HEK293 (cell line): Measurements from ENCODE around the gene FAF2.

ENCODE experiments used
- CTCF ChIA-PET: fragments of 350-600 bp; formaldehyde crosslinking; extraction: SDS; loops from one replicate; lab custom pipeline; 2021; ENCODE audit warnings: antibody characterized with exemption; lab: Yijun Ruan, JAX
- POLR2A ChIA-PET: fragments of 300-600 bp; formaldehyde crosslinking; extraction: SDS; loops from one replicate; lab custom pipeline; 2020; ENCODE audit warnings: antibody characterized with exemption, inconsistent platforms; lab: Yijun Ruan, JAX
- H3K27ac ChIP-seq: fragments of 200-500 bp; sonication (Bioruptor generic); 2 replicates; pipeline ENCODE4 v1.5.1; 2014; ENCODE audit warnings: low read depth, low read length, control low read depth, inconsistent platforms; ENCODE audit errors: extremely low read depth
- H3K36me3 ChIP-seq, 2 experiments: fragments of 200-500 bp in 1 of 2; sonication (Bioruptor generic) in 1 of 2; 1 replicate in 1 of 2; 2 replicates in 1 of 2; pipeline ENCODE4 v1.5.1; 2014 to 2017; ENCODE audit warnings: inconsistent platforms in 2 of 2, low read length in 2 of 2; ENCODE audit not compliant: control insufficient read depth in 2 of 2, insufficient read depth in 1 of 2
- H3K4me1 ChIP-seq: fragments of 200-500 bp; sonication (Bioruptor generic); 2 replicates; pipeline ENCODE4 v1.5.1; 2014; ENCODE audit warnings: mild to moderate bottlenecking, low read length, inconsistent platforms; ENCODE audit not compliant: control insufficient read depth, insufficient read depth
- H3K4me3 ChIP-seq: 2 replicates; pipeline ENCODE4 v1.5.1; 2011; ENCODE audit warnings: low read depth, mild to moderate bottlenecking, control low read depth, low read length, moderate library complexity
- H3K9me3 ChIP-seq: fragments of 200-500 bp; sonication (Bioruptor generic); 2 replicates; pipeline ENCODE4 v1.5.1; 2014; ENCODE audit warnings: low read depth, low read length, inconsistent platforms; ENCODE audit not compliant: control insufficient read depth, insufficient read depth
- GLI4 ChIP-seq: fragments of 450-650 bp; formaldehyde crosslinking; IDR thresholded peaks from 2 replicates; pipeline ENCODE4 v1.5.1; 2016; ENCODE audit warnings: missing biosample characterization, missing genetic modification characterization
- HOXD13 ChIP-seq: sonication (generic); formaldehyde crosslinking; IDR thresholded peaks from 2 replicates; pipeline ENCODE4 v1.8.0; 2022; ENCODE audit warnings: missing genetic modification reagents, borderline replicate concordance
- KLF1 ChIP-seq: fragments of 450-650 bp; formaldehyde crosslinking; IDR thresholded peaks from 2 replicates; pipeline ENCODE4 v1.5.1; 2016; ENCODE audit warnings: missing biosample characterization, missing genetic modification characterization
- OVOL3 ChIP-seq: fragments of 450-650 bp; formaldehyde crosslinking; IDR thresholded peaks from 2 replicates; pipeline ENCODE4 v1.5.1; 2016; ENCODE audit warnings: missing biosample characterization, missing genetic modification characterization
- SP7 ChIP-seq: fragments of 450-650 bp; formaldehyde crosslinking; IDR thresholded peaks from 2 replicates; pipeline ENCODE4 v1.5.1; 2016; ENCODE audit warnings: missing biosample characterization, missing genetic modification characterization
- ZEB2 ChIP-seq: fragments of 450-650 bp; formaldehyde crosslinking; IDR thresholded peaks from 2 replicates; pipeline ENCODE4 v1.5.1; 2016; ENCODE audit warnings: missing biosample characterization, missing genetic modification characterization
- ZNF138 ChIP-seq: fragments of 450-650 bp; formaldehyde crosslinking; IDR thresholded peaks from 2 replicates; pipeline ENCODE4 v1.5.1; 2016; ENCODE audit warnings: missing biosample characterization, missing genetic modification characterization, borderline replicate concordance
- ZNF292 ChIP-seq: fragments of 450-650 bp; formaldehyde crosslinking; IDR thresholded peaks from 2 replicates; pipeline ENCODE4 v1.5.1; 2016; ENCODE audit warnings: low read depth, missing biosample characterization, missing genetic modification characterization, borderline replicate concordance
- ZNF518A ChIP-seq: fragments of 450-650 bp; formaldehyde crosslinking; conservative IDR thresholded peaks from 2 replicates; pipeline ENCODE4 v1.5.1; 2016; ENCODE audit warnings: low read depth, missing biosample characterization, missing genetic modification characterization
- ZNF629 ChIP-seq: fragments of 450-650 bp; formaldehyde crosslinking; IDR thresholded peaks from 2 replicates; pipeline ENCODE4 v1.5.1; 2017; ENCODE audit warnings: missing biosample characterization, missing genetic modification characterization
- ZNF76 ChIP-seq: fragments of 450-650 bp; formaldehyde crosslinking; IDR thresholded peaks from 2 replicates; pipeline ENCODE4; 2016; ENCODE audit warnings: low read depth, missing biosample characterization, missing genetic modification characterization, borderline replicate concordance
- ZSCAN30 ChIP-seq: fragments of 450-650 bp; IDR thresholded peaks from 2 replicates; pipeline ENCODE4 v1.5.1; 2018; ENCODE audit warnings: missing biosample characterization, mild to moderate bottlenecking, missing genetic modification characterization, moderate library complexity
- TF ChIP-seq, protein P1 (sequence below): fragments of 450-650 bp; formaldehyde crosslinking; IDR thresholded peaks from 2 replicates; pipeline ENCODE4 v1.5.1; 2016; ENCODE audit warnings: missing biosample characterization, missing genetic modification characterization
- TF ChIP-seq, protein P2 (sequence below): fragments of 450-650 bp; formaldehyde crosslinking; IDR thresholded peaks from 2 replicates; pipeline ENCODE4 v1.5.1; 2016; ENCODE audit warnings: missing biosample characterization, missing genetic modification characterization
- TF ChIP-seq, protein P3 (sequence below): fragments of 450-650 bp; formaldehyde crosslinking; IDR thresholded peaks from 2 replicates; pipeline ENCODE4 v1.5.1; 2016; ENCODE audit warnings: missing biosample characterization, missing genetic modification characterization

Gene FAF2

GRCh38 chr5:176447978-176448608 lies at the start of gene FAF2 (continued):
- TF ChIP-seq, protein P1, sequence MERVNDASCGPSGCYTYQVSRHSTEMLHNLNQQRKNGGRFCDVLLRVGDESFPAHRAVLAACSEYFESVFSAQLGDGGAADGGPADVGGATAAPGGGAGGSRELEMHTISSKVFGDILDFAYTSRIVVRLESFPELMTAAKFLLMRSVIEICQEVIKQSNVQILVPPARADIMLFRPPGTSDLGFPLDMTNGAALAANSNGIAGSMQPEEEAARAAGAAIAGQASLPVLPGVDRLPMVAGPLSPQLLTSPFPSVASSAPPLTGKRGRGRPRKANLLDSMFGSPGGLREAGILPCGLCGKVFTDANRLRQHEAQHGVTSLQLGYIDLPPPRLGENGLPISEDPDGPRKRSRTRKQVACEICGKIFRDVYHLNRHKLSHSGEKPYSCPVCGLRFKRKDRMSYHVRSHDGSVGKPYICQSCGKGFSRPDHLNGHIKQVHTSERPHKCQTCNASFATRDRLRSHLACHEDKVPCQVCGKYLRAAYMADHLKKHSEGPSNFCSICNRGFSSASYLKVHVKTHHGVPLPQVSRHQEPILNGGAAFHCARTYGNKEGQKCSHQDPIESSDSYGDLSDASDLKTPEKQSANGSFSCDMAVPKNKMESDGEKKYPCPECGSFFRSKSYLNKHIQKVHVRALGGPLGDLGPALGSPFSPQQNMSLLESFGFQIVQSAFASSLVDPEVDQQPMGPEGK (tag by site-specific recombination), result peak; percentile 81
- TF ChIP-seq, protein P2, sequence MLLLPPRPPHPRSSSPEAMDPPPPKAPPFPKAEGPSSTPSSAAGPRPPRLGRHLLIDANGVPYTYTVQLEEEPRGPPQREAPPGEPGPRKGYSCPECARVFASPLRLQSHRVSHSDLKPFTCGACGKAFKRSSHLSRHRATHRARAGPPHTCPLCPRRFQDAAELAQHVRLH (tag by site-specific recombination), result peak; percentile 99
- TF ChIP-seq ZSCAN30 (tag by site-specific recombination) (0 out of 2 replicates have a peak, but pooled peaks have one; percentile 54), ZEB2 (peak; percentile 71), ZNF629 (tag by site-specific recombination) (peak; percentile 91), ZNF518A (tag by site-specific recombination) (peak; percentile 72), ZNF292 (tag by site-specific recombination) (no peak)
- TF ChIP-seq, all 188 proteins: peak for 36

DNA sequence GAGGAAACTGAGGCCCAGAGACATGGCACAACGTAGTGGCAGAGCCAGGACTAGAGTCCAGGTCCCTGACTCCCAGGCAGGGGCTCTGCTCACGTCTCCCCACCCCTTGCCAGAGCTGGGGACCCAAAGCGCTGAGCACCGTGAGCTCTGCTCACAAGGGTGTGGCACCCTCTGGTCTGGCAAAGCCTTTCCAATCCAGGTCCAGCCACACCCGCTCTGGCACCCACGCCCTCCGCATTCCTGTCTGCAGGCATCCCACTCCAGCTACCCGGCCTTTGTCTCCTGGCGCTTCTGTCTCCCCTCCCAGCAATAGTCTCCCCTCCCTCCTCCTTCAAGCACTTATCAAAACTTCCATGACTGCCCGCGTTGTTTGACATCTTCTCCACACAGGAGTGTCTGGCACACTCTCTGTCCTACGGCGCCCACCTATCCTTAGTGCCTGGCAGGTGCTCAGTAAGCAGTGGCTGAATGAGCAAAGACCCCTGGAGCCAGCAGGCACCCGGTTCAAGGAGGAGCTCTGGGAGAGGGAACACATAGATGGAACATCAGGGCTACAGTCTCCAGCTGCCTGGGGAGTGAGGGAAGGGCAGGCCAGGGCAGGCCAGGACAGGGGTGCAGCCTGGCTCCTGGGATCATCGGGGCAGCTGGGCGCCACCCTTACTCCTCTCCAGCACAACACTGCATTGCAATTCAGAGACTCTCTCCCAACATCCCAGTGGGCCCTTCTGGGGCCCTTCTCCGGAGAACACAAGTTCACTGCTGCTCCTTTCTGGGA lies 47.6 kb upstream of the FAF2 start:
- peaks cover 0 to 10% of the 10 kb centered on the region in 2 experiments; a peak in 2 of 3 replicates for H3K36me3 ChIP-seq
- POLR2A ChIA-PET, result interaction anchor here (0.6 kb wide), 1 partner anchor 11 kb away, joined by 3 read pairs; no protein-coding TSS in a partner anchor
- CTCF ChIA-PET, result interaction anchor here (0.7 kb wide), 1 partner anchor 264 kb away, joined by 3 read pairs; no protein-coding TSS in a partner anchor

GRCh38 chr5:176401281-176402205 lies 46.6 kb upstream of the FAF2 start:
- peaks cover 0 to 19% of the 10 kb centered on the region in 2 experiments; a peak in 2 of 3 replicates for H3K36me3 ChIP-seq
- POLR2A ChIA-PET, result interaction anchor here (0.6 kb wide), 1 partner anchor 10 kb away, joined by 3 read pairs; no protein-coding TSS in a partner anchor
- no peak overlapping the region for H3K4me3 ChIP-seq
- TF ChIP-seq HOXD13 (no peak), SP7 (no peak), ZNF138 (tag by site-specific recombination) (no peak), GLI4 (no peak), OVOL3 (tag by site-specific recombination) (no peak), ZNF76 (tag by site-specific recombination) (no peak)
- TF ChIP-seq, protein P3, sequence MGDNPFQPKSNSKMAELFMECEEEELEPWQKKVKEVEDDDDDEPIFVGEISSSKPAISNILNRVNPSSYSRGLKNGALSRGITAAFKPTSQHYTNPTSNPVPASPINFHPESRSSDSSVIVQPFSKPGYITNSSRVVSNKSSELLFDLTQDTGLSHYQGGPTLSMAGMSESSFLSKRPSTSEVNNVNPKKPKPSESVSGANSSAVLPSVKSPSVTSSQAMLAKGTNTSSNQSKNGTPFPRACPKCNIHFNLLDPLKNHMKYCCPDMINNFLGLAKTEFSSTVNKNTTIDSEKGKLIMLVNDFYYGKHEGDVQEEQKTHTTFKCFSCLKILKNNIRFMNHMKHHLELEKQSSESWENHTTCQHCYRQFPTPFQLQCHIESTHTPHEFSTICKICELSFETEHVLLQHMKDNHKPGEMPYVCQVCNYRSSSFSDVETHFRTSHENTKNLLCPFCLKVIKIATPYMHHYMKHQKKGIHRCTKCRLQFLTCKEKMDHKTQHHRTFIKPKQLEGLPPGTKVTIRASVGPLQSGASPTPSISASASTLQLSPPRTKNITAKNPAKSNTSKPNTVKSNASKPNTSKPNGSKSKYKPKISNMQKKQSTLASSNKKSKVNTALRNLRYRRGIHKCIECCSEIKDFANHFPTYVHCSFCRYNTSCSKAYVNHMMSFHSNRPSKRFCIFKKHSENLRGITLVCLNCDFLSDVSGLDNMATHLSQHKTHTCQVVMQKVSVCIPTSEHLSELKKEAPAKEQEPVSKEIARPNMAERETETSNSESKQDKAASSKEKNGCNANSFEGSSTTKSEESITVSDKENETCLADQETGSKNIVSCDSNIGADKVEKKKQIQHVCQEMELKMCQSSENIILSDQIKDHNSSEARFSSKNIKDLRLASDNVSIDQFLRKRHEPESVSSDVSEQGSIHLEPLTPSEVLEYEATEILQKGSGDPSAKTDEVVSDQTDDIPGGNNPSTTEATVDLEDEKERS, result no peak
- H3K4me1 ChIP-seq, result no peaks in the 10 kb centered on the region
- no peaks in the 10 kb centered on the region for H3K9me3 ChIP-seq
- CTCF ChIA-PET, result no interaction called here
- H3K27ac ChIP-seq, result no peak overlapping the region

More for the DNA sequence above, 47.6 kb upstream of the FAF2 start:
- TF ChIP-seq, protein P2 (tag by site-specific recombination), result no peak
- TF ChIP-seq KLF1 (tag by site-specific recombination), result peak; percentile 99
- no peak overlapping the region for H3K4me3 ChIP-seq
- H3K4me1 ChIP-seq, result 0 out of 2 replicates have a peak, but pooled peaks cover 3% of the 10 kb centered on the region
- H3K9me3 ChIP-seq, result no peaks in the 10 kb centered on the region
- H3K27ac ChIP-seq, result no peak overlapping the region
